ENCODE data around the gene SPECC1L. TPM values are rescaled to one million over a fixed set of nuclear protein-coding genes. Genes with fewer than 3 reads are reported as not detected.

Gene SPECC1L
- total RNA-seq, 1 donor from 2014 or later: 29.9 TPM

DNA sequence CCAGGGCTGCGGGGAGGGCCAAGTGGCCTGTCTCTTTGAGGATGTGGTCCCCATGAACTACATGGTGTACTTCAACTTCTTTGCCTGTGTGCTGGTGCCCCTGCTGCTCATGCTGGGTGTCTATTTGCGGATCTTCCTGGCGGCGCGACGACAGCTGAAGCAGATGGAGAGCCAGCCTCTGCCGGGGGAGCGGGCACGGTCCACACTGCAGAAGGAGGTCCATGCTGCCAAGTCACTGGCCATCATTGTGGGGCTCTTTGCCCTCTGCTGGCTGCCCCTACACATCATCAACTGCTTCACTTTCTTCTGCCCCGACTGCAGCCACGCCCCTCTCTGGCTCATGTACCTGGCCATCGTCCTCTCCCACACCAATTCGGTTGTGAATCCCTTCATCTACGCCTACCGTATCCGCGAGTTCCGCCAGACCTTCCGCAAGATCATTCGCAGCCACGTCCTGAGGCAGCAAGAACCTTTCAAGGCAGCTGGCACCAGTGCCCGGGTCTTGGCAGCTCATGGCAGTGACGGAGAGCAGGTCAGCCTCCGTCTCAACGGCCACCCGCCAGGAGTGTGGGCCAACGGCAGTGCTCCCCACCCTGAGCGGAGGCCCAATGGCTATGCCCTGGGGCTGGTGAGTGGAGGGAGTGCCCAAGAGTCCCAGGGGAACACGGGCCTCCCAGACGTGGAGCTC lies 170.2 kb downstream of the SPECC1L start:
- TF ChIP-seq, protein P1, sequence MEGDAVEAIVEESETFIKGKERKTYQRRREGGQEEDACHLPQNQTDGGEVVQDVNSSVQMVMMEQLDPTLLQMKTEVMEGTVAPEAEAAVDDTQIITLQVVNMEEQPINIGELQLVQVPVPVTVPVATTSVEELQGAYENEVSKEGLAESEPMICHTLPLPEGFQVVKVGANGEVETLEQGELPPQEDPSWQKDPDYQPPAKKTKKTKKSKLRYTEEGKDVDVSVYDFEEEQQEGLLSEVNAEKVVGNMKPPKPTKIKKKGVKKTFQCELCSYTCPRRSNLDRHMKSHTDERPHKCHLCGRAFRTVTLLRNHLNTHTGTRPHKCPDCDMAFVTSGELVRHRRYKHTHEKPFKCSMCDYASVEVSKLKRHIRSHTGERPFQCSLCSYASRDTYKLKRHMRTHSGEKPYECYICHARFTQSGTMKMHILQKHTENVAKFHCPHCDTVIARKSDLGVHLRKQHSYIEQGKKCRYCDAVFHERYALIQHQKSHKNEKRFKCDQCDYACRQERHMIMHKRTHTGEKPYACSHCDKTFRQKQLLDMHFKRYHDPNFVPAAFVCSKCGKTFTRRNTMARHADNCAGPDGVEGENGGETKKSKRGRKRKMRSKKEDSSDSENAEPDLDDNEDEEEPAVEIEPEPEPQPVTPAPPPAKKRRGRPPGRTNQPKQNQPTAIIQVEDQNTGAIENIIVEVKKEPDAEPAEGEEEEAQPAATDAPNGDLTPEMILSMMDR (IDR thresholded peaks at IDR 0.05; ENCODE audit: insufficient read depth, low read length, poor library complexity, severe bottlenecking): no peak
- H3K36me3 ChIP-seq (ENCODE audit: control insufficient read depth, insufficient read depth, low read length): no peaks in the 10 kb centered on the region
- no peak for DNase-seq (ENCODE audit: low read depth)

DNA sequence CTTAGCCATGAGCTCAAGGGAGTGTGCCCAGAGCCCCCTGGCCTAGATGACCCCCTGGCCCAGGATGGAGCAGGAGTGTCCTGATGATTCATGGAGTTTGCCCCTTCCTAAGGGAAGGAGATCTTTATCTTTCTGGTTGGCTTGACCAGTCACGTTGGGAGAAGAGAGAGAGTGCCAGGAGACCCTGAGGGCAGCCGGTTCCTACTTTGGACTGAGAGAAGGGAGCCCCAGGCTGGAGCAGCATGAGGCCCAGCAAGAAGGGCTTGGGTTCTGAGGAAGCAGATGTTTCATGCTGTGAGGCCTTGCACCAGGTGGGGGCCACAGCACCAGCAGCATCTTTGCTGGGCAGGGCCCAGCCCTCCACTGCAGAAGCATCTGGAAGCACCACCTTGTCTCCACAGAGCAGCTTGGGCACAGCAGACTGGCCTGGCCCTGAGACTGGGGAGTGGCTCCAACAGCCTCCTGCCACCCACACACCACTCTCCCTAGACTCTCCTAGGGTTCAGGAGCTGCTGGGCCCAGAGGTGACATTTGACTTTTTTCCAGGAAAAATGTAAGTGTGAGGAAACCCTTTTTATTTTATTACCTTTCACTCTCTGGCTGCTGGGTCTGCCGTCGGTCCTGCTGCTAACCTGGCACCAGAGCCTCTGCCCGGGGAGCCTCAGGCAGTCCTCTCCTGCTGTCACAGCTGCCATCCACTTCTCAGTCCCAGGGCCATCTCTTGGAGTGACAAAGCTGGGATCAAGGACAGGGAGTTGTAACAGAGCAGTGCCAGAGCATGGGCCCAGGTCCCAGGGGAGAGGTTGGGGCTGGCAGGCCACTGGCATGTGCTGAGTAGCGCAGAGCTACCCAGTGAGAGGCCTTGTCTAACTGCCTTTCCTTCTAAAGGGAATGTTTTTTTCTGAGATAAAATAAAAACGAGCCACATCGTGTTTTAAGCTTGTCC lies 171.0 kb downstream of the SPECC1L start:
- DNase-seq (ENCODE audit: low read depth): no peak
- no peaks in the 10 kb centered on the region for H3K27me3 ChIP-seq (ENCODE audit: control insufficient read depth, insufficient read depth, low read length)
- no peak overlapping the region for H3K4me3 ChIP-seq (ENCODE audit: low read depth, low read length)
- no peaks in the 10 kb centered on the region for H3K36me3 ChIP-seq (ENCODE audit: control insufficient read depth, insufficient read depth, low read length)
- TF ChIP-seq, protein P1 (IDR thresholded peaks at IDR 0.05; ENCODE audit: insufficient read depth, low read length, poor library complexity, severe bottlenecking): no peak

More for the DNA sequence above, 170.2 kb downstream of the SPECC1L start:
- Histone ChIP-seq H3K27me3 (ENCODE audit: control insufficient read depth, insufficient read depth, low read length) (no peaks in the 10 kb centered on the region), H3K4me3 (ENCODE audit: low read depth, low read length) (no peak overlapping the region)

DNA sequence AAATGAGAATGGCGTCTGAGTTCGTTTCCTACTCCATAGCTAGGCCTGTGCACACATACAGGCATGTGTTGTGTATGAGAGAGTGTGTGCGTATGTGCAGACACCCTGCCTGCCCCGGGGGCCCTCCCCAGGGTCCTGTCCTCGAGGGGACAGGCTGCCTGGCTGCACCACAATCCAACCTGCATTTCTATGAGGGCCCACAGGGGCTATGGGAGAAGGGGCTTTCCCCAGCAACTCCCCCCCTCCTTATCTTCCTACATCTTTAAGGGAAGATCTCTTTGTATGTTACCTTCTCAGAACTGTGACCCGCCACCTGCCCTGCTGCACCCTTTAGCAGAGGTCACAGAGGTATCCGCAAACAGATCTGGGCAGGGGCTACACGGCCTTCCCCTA lies 171.7 kb downstream of the SPECC1L start:
- Histone ChIP-seq H3K4me3 (ENCODE audit: low read depth, low read length) (no peak overlapping the region), H3K36me3 (ENCODE audit: control insufficient read depth, insufficient read depth, low read length) (no peaks in the 10 kb centered on the region), H3K27me3 (ENCODE audit: control insufficient read depth, insufficient read depth, low read length) (no peaks in the 10 kb centered on the region)
- TF ChIP-seq, protein P1 (IDR thresholded peaks at IDR 0.05; ENCODE audit: insufficient read depth, low read length, poor library complexity, severe bottlenecking): no peak
- no peak for DNase-seq (ENCODE audit: low read depth)

DNA sequence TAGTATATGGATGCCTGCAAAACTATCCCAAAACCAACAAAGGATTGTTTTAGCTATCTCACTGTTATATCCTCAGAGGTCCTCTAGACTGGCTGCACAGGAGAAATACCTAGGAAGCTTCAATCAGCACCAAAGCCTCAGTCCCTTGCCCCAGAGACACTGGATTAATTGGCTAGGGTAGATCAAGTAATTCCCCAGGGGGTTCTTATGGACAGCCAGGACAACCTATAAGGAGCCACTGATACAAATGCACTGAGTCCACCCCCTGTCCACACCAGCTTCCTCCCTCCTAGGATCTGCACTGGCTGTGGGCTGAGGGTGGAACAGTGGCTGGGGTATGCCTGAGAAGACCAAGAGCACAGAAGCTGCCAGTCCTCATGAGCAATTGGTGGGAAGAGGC lies 173.0 kb downstream of the SPECC1L start:
- Histone ChIP-seq H3K4me3 (ENCODE audit: low read depth, low read length) (no peak overlapping the region), H3K27me3 (ENCODE audit: control insufficient read depth, insufficient read depth, low read length) (no peaks in the 10 kb centered on the region), H3K36me3 (ENCODE audit: control insufficient read depth, insufficient read depth, low read length) (no peaks in the 10 kb centered on the region)
- no peak for DNase-seq (ENCODE audit: low read depth)
- TF ChIP-seq, protein P1 (IDR thresholded peaks at IDR 0.05; ENCODE audit: insufficient read depth, low read length, poor library complexity, severe bottlenecking): no peak

DNA sequence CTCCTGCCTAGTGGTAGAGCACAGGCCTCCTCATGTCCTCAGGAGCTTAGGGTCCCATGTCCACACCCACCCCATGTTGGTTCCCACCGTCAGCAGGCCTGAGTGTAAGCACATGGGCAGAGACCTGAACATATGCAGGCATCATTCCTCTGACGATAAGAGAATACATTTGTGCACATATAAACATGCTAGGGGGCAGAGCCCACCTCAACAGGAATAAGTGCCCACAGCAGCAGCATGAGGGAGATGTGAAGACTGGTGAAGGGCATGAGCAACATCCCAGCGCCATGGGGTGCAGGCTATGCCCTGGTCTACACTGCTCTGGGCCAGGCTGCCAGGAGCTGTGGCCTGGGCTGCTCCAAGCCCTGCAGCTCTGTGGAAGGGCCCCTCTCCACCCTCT lies 173.6 kb downstream of the SPECC1L start:
- no peak for DNase-seq (ENCODE audit: low read depth)
- H3K36me3 ChIP-seq (ENCODE audit: control insufficient read depth, insufficient read depth, low read length): no peaks in the 10 kb centered on the region
- TF ChIP-seq, protein P1 (IDR thresholded peaks at IDR 0.05; ENCODE audit: insufficient read depth, low read length, poor library complexity, severe bottlenecking): no peak
- no peak overlapping the region for H3K4me3 ChIP-seq (ENCODE audit: low read depth, low read length)
- no peaks in the 10 kb centered on the region for H3K27me3 ChIP-seq (ENCODE audit: control insufficient read depth, insufficient read depth, low read length)
